Duodenal mucosa (tissue), 2 donors: ENCODE measurements around the gene SNX8.

Experiments
- H3K27ac ChIP-seq: one replicate; pipeline ENCODE4 v1.7.0; 2013; ENCODE audit warnings: low read depth, low read length
- H3K27me3 ChIP-seq, 2 donors: one replicate each; pipeline ENCODE4 v1.7.0; 2013; ENCODE audit warnings: low read length in 2 of 2, control low read depth in 1 of 2; ENCODE audit not compliant: insufficient read depth in 2 of 2, control insufficient read depth in 1 of 2
- H3K36me3 ChIP-seq, 2 donors: one replicate each; pipeline ENCODE4 v1.7.0; 2013; ENCODE audit warnings: low read length in 2 of 2, control low read depth in 1 of 2; ENCODE audit not compliant: insufficient read depth in 2 of 2, control insufficient read depth in 1 of 2
- H3K4me1 ChIP-seq, 2 donors: one replicate each; pipeline ENCODE4 v1.7.0; 2013; ENCODE audit warnings: low read length in 2 of 2, control low read depth in 1 of 2; ENCODE audit not compliant: insufficient read depth in 2 of 2, control insufficient read depth in 1 of 2
- H3K4me3 ChIP-seq, 2 donors: one replicate each; pipeline ENCODE4 v1.7.0; 2013; ENCODE audit warnings: low read length in 2 of 2, low read depth in 1 of 2
- H3K9ac ChIP-seq, 2 donors: one replicate each; pipeline ENCODE4 v1.7.0; 2013; ENCODE audit warnings: low read length in 2 of 2, low read depth in 1 of 2
- H3K9me3 ChIP-seq, 2 donors: one replicate each; pipeline ENCODE4 v1.7.0; 2013; ENCODE audit warnings: low read length in 2 of 2, control low read depth in 1 of 2; ENCODE audit not compliant: control insufficient read depth in 1 of 2

The SNX8 gene

GRCh38 chr7:2314209-2314955 is at the start of gene SNX8:
Gene SNX8 (minus strand): TSS chr7:2314441. CDS start chr7:2314421, 20 bp downstream.
- H3K27ac ChIP-seq = peak within 1 kb of the TSS; percentile 87
- no peaks in the 10 kb centered on the region for H3K9me3 ChIP-seq
- no peaks in the 10 kb centered on the region for H3K27me3 ChIP-seq
- H3K36me3 ChIP-seq = no peaks in the 10 kb centered on the region
- H3K4me1 ChIP-seq = peaks cover 0 to 7% of the 10 kb centered on the region in 2 donors
- peak within 1 kb of the TSS; percentile 81 to 88 for H3K9ac ChIP-seq
- peak within 1 kb of the TSS; percentile 79 to 87 for H3K4me3 ChIP-seq

- Histone ChIP-seq H3K27ac (no peak overlapping the region), H3K4me3 (no peak overlapping the region), H3K27me3 (no peaks in the 10 kb centered on the region), H3K4me1 (peaks cover 3 to 4% of the 10 kb centered on the region in 2 donors), H3K9ac (no peak overlapping the region), H3K9me3 (no peaks in the 10 kb centered on the region), H3K36me3 (peaks cover 44 to 77% of the 10 kb centered on the region in 2 donors)
These were observed 48.3 kb upstream of the SNX8 start for GRCh38 chr7:2362385-2363088.

- H3K9me3 ChIP-seq = no peaks in the 10 kb centered on the region
- H3K4me1 ChIP-seq = peaks cover 16 to 19% of the 10 kb centered on the region in 2 donors
- no peak overlapping the region for H3K4me3 ChIP-seq
- no peak overlapping the region for H3K27ac ChIP-seq
- H3K27me3 ChIP-seq = no peaks in the 10 kb centered on the region
- H3K36me3 ChIP-seq = peaks cover 32 to 65% of the 10 kb centered on the region in 2 donors
- no peak overlapping the region for H3K9ac ChIP-seq
These were observed 46.6 kb upstream of the SNX8 start for GRCh38 chr7:2360796-2361195.

- Histone ChIP-seq H3K36me3 (peaks cover 27 to 53% of the 10 kb centered on the region in 2 donors), H3K9ac (no peak overlapping the region), H3K27me3 (no peaks in the 10 kb centered on the region), H3K4me3 (no peak overlapping the region), H3K27ac (no peak overlapping the region), H3K9me3 (no peaks in the 10 kb centered on the region), H3K4me1 (peaks cover 19 to 23% of the 10 kb centered on the region in 2 donors)
These were observed 45.4 kb upstream of the SNX8 start for GRCh38 chr7:2359610-2360009.

GRCh38 chr7:2358968-2359527 is 44.8 kb upstream of the SNX8 start:
- Histone ChIP-seq H3K9ac (no peak overlapping the region), H3K4me1 (peaks cover 19 to 23% of the 10 kb centered on the region in 2 donors), H3K9me3 (no peaks in the 10 kb centered on the region), H3K27me3 (no peaks in the 10 kb centered on the region), H3K27ac (no peak overlapping the region), H3K36me3 (peaks cover 22 to 48% of the 10 kb centered on the region in 2 donors), H3K4me3 (no peak overlapping the region)

- Histone ChIP-seq H3K4me3 (no peak overlapping the region), H3K27ac (no peak overlapping the region), H3K9ac (no peak overlapping the region), H3K27me3 (no peaks in the 10 kb centered on the region), H3K4me1 (peaks cover 19 to 28% of the 10 kb centered on the region in 2 donors), H3K36me3 (peaks cover 15 to 34% of the 10 kb centered on the region in 2 donors), H3K9me3 (no peaks in the 10 kb centered on the region)
These were observed 43.3 kb upstream of the SNX8 start for GRCh38 chr7:2357571-2357970.

- H3K27me3 ChIP-seq = no peaks in the 10 kb centered on the region
- H3K27ac ChIP-seq = no peak overlapping the region
- H3K4me3 ChIP-seq = no peak overlapping the region
- H3K9me3 ChIP-seq = no peaks in the 10 kb centered on the region
- H3K36me3 ChIP-seq = peaks cover 11 to 30% of the 10 kb centered on the region in 2 donors
- H3K4me1 ChIP-seq = peaks cover 19 to 28% of the 10 kb centered on the region in 2 donors
- no peak overlapping the region for H3K9ac ChIP-seq
These were observed 42.9 kb upstream of the SNX8 start for GRCh38 chr7:2357165-2357564.

GRCh38 chr7:2355705-2356008 is 41.4 kb upstream of the SNX8 start:
- peaks cover 19 to 28% of the 10 kb centered on the region in 2 donors for H3K4me1 ChIP-seq
- H3K9ac ChIP-seq = peak overlapping the region; percentile 78 to 85

GRCh38 chr7:2354939-2355704 is 40.9 kb upstream of the SNX8 start:
- H3K4me3 ChIP-seq = peak overlapping the region; percentile 92 to 96
- peak overlapping the region; percentile 78 to 85 for H3K9ac ChIP-seq
- H3K27me3 ChIP-seq = no peaks in the 10 kb centered on the region
- no peaks in the 10 kb centered on the region for H3K9me3 ChIP-seq
- peaks cover 19 to 28% of the 10 kb centered on the region in 2 donors for H3K4me1 ChIP-seq
- no peak overlapping the region for H3K27ac ChIP-seq
- peaks cover 8 to 19% of the 10 kb centered on the region in 2 donors for H3K36me3 ChIP-seq

More at GRCh38 chr7:2355705-2356008, 41.4 kb upstream of the SNX8 start:
- Histone ChIP-seq H3K27ac (no peak overlapping the region), H3K9me3 (no peaks in the 10 kb centered on the region), H3K36me3 (peaks cover 8 to 21% of the 10 kb centered on the region in 2 donors), H3K4me3 (peak overlapping the region; percentile 92 to 96), H3K27me3 (no peaks in the 10 kb centered on the region)
